ENCODE results near the gene GPRIN1. TPM values are rescaled to one million over a fixed set of nuclear protein-coding genes. Genes with fewer than 3 reads are reported as not detected.

GPRIN1 gene
- total RNA-seq (1 to 10 TPM; 5.7 to 8.4 TPM), polyA plus RNA-seq (ENCODE audit: insufficient read depth, low read depth, low replicate concordance) (2.5 TPM)
- long read RNA-seq, donor 1: 0 reads
- long read RNA-seq, donor 2: 0 reads

DNA sequence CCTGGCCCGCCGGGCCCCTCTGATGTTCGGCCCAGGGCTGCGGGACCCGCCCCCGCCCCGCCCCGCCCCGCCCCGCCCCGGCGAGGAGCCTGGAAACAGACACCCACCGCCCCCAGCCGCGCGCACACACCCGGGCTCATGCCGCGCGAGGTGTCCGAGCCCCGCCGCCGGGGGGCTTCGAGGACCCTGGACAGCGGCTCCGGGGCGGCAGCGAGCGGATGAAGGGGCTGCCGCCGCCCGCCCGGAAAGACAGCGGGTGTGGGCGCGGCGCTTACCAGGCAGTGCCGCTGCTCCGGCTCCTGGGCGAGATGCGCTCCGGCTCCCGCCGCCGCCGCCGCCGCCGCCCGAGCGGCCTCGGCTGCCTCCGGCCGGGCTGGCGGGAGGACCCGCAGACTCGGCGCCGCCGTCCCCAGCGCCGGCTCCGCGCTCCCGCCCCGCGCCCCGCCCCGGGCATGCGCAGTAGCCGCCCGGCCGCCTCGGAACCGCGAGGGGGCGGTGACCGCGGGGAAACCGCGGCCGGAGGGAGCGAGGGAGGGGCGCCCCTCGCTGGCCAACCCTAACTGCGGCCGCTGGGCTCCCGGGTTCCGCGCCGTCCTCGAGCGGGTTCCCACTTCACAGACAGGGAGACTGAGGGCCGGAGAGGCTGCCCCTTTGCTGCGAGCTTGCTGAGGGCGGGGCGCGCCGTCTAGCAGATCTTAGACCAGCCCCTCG, at the start of gene GPRIN1:
GPRIN1 (minus strand) TSS at position 433 of the 711 bp plus-strand sequence. CDS start 10,322 bp downstream, outside the sequence.
- peak within 1 kb of the TSS; percentile 55 to 67 for H3K4me3 ChIP-seq
- no peaks in the 10 kb centered on the region for H3K27me3 ChIP-seq
- H3K36me3 ChIP-seq (ENCODE audit: low read depth, missing control alignments): no peaks in the 10 kb centered on the region
- H3K4me1 ChIP-seq: peaks cover 4% of the 10 kb centered on the region
- intact Hi-C loops (cut with DNase I; ENCODE audit: low total_unique reads): no loop called here
- H3K9me3 ChIP-seq: no peaks in the 10 kb centered on the region
- 0% methylated on average over 23 of the region's 101 CpGs; no CpG with 5 or more reads in 1 of the 2 donors for WGBS, 2 donors
- TF ChIP-seq CTCF (IDR thresholded peaks at IDR 0.05): peak in 1 of 3 experiments; percentile 20
- no peak for TF ChIP-seq POLR2A (IDR thresholded peaks at IDR 0.05)
- DNase-seq: peak; percentile 43
- H3K27ac ChIP-seq: no peak within 1 kb of the TSS

DNA sequence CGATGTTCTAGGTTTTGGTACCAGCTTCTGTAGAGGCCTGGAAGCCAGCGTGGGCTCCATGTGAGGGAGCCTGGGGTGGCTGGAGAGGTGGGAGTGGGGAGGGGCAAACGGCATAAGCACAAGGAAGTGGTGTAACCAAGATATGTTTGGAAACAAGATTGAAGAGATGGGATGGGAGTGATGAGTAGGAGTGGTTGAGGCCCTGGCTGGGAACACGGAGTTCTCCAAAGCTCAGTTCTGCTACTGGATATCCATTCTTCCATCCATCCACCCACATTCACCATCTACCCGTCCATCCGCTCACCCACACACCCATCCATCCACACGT, 49.5 kb upstream of the GPRIN1 start:
- Histone ChIP-seq H3K36me3 (ENCODE audit: low read depth, missing control alignments) (no peaks in the 10 kb centered on the region), H3K27me3 (no peaks in the 10 kb centered on the region), H3K27ac (no peak overlapping the region), H3K4me1 (no peaks in the 10 kb centered on the region), H3K4me3 (no peak overlapping the region), H3K9me3 (no peaks in the 10 kb centered on the region)
- TF ChIP-seq POLR2A (IDR thresholded peaks at IDR 0.05) (no peak), CTCF (IDR thresholded peaks at IDR 0.05) (no peak)
- WGBS, 2 donors: 46 to 57% methylated on average over 7 of the region's 7 CpGs
- intact Hi-C loops (cut with DNase I; ENCODE audit: low total_unique reads): no loop called here
- no peak for DNase-seq

- WGBS, 2 donors: 72 to 78% methylated on average over 11 of the region's 11 CpGs
- no peaks in the 10 kb centered on the region for H3K36me3 ChIP-seq (ENCODE audit: low read depth, missing control alignments)
- no peak overlapping the region for H3K27ac ChIP-seq
- H3K4me3 ChIP-seq: no peak overlapping the region
- no peaks in the 10 kb centered on the region for H3K27me3 ChIP-seq
- no peak for DNase-seq
- intact Hi-C loops (cut with DNase I; ENCODE audit: low total_unique reads): no loop called here
- no peaks in the 10 kb centered on the region for H3K4me1 ChIP-seq
- TF ChIP-seq POLR2A (IDR thresholded peaks at IDR 0.05): no peak
- no peak for TF ChIP-seq CTCF (IDR thresholded peaks at IDR 0.05)
- no peaks in the 10 kb centered on the region for H3K9me3 ChIP-seq
Observed at GRCh38 chr5:176658817-176659511, 49.0 kb upstream of the GPRIN1 start.

GRCh38 chr5:176658007-176658599, 48.1 kb upstream of the GPRIN1 start:
- WGBS, 2 donors: 72 to 80% methylated on average over 11 to 13 of the region's 14 CpGs
- intact Hi-C loops (cut with DNase I; ENCODE audit: low total_unique reads): no loop called here
- Histone ChIP-seq H3K27ac (no peak overlapping the region), H3K9me3 (no peaks in the 10 kb centered on the region), H3K4me1 (no peaks in the 10 kb centered on the region), H3K36me3 (ENCODE audit: low read depth, missing control alignments) (no peaks in the 10 kb centered on the region), H3K27me3 (no peaks in the 10 kb centered on the region), H3K4me3 (no peak overlapping the region)
- DNase-seq: peak; percentile 82
- no peak for TF ChIP-seq POLR2A (IDR thresholded peaks at IDR 0.05)
- TF ChIP-seq CTCF (IDR thresholded peaks at IDR 0.05): peak; percentile 43 to 78 (median 66)

All from testis (tissue), 5 donors.